Activated CD8-positive, alpha-beta memory T cell treated with anti-CD3 and anti-CD28 coated beads, Interleukin-2, amount 50 U/mL, for 4 hours (primary cell): ENCODE results near the gene SEMA4D.
A peak's percentile ranks its signal among the peaks of the same experiment; 100 is the strongest.

Experiments
- DNase-seq: peaks from one replicate; pipeline ENCODE4 v3.0.0-alpha.2; 2020

Gene SEMA4D, protein sequence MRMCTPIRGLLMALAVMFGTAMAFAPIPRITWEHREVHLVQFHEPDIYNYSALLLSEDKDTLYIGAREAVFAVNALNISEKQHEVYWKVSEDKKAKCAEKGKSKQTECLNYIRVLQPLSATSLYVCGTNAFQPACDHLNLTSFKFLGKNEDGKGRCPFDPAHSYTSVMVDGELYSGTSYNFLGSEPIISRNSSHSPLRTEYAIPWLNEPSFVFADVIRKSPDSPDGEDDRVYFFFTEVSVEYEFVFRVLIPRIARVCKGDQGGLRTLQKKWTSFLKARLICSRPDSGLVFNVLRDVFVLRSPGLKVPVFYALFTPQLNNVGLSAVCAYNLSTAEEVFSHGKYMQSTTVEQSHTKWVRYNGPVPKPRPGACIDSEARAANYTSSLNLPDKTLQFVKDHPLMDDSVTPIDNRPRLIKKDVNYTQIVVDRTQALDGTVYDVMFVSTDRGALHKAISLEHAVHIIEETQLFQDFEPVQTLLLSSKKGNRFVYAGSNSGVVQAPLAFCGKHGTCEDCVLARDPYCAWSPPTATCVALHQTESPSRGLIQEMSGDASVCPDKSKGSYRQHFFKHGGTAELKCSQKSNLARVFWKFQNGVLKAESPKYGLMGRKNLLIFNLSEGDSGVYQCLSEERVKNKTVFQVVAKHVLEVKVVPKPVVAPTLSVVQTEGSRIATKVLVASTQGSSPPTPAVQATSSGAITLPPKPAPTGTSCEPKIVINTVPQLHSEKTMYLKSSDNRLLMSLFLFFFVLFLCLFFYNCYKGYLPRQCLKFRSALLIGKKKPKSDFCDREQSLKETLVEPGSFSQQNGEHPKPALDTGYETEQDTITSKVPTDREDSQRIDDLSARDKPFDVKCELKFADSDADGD

DNA sequence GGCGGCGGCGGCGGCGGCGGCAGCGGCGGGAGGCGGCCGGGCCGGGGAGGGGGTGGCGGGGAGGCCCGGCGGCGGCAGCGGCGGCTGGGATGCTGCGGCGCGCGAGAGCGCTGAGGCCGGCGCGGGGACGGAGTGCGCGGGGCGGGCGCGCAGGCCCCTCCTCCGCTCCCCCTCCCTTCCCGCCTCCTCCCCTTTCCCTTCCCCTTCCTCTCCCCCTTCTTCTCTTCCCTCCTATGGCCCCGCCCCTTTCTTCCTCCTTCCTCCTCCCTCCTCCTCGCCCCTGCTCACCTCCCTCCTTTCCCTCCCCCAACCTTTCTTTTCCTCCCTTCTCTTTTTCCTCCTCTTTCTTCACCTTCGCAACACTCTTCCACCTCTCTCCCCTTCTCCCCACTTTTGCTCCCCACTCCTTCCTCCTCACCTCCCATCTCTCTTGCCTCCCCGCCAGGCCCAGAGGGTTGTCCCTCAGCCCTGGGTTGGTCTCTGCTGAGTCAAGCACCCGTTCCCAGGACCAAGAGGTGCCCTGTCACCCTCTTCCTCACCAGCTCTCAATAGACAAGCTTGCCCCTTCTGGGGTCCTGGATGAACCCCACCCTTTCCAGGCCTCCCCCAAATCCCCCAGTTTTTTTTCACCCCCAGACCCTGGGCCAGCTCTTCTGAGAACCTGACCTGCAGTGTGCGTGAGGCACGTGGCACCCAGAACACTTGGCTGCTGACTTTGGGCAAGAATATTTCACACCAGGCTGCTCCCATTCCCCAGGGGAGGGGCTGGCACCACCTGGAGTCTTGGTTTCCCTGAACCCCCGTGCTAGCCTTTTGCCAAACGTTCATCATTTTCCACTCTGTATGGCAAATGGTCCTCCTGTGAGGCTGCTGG, at the start of gene SEMA4D:
TSS of gene SEMA4D (minus strand) at position 136 of the 874 bp plus-strand sequence. CDS start 92,657 bp downstream, outside the sequence.
- peak; percentile 60 for DNase-seq

- no peak for DNase-seq
Measured at GRCh38 chr9:89547000-89547399, 49.1 kb upstream of the SEMA4D start.

DNA sequence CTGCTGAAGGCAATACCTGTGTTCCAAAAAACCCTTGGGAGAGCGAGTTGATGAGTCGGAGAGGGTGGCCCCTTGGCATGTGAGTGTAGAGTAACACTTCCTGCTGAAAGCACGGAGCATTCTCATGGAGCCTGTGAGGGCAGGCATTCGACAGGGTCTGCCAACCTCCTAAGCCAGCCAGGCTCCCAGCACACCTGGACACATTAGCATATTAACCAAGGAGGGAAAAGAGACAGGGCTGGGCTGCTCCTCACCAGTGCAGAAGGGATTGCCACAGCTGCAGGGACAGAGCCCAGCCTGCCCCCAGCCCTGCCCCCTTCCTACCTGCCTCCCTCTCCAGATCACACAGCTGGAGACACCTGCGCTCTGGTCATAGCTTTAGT, 46.4 kb upstream of the SEMA4D start:
- DNase-seq = no peak

GRCh38 chr9:89543621-89544278, 45.8 kb upstream of the SEMA4D start:
- DNase-seq = no peak

- no peak for DNase-seq
Measured at GRCh38 chr9:89543111-89543510, 45.2 kb upstream of the SEMA4D start.

- DNase-seq = no peak
Measured at GRCh38 chr9:89542401-89543021, 44.6 kb upstream of the SEMA4D start.

DNA sequence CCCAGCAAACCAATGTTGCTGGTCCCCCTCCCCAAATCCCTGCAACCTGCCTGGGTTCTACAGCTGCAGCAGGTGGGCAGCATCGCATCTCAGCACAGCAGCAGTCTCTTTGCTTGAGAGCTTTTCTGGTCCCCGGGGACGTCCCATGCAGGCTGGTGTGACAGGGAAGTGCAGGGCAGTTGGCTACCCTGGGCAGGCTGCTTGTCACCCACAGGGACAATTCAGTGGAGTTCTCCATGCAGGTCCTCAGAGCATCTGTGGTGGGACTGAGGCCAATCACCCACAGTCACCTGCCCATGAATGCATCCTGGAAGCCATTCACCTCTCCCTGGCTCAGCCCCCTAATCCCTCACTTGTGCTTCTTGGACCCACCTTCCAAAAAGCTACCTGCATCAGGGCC, 43.9 kb upstream of the SEMA4D start:
- no peak for DNase-seq

DNA sequence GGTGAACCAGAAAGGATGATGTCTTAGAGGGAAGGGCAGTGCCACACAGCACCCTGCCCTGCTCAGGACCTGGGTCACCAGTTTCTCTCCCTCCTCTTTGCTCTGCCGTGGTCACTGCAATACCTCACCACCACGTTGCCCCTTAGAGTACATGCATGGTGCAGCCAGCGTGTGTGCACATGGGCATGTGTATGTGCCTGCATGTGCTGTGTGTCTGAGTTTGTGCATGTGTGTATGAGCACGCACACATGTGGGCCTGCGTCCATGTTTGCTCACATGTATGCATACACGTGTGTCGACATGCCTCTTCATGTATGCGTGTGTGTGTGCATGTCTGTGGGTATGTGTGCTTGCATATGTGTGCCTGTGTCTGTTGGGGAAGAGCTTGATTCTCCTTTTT, 41.5 kb upstream of the SEMA4D start:
- no peak for DNase-seq

- no peak for DNase-seq
Measured at GRCh38 chr9:89538871-89539270, 41.0 kb upstream of the SEMA4D start.

GRCh38 chr9:89537166-89537565, 39.3 kb upstream of the SEMA4D start:
- DNase-seq = no peak

DNA sequence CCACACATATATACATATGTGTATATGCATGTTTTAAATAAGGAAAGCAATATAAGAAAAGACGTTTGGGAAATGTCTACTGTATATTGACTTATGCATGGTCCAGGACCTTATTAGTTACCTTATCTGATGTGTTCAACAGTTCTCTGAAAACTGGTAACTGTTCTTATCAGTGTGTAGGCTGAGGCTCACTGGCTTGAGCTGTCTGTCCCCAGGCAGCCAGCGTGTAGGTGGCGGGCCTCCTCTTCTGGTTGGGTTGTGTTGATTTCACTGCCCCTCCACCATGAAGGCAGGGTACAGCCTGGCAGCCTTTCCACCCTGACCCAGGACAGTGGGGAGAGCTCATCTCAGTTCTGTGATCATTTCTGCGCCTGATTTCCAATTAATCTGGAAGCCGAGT, 38.7 kb upstream of the SEMA4D start:
- DNase-seq = no peak

GRCh38 chr9:89536145-89536574, 38.2 kb upstream of the SEMA4D start:
- no peak for DNase-seq

DNA sequence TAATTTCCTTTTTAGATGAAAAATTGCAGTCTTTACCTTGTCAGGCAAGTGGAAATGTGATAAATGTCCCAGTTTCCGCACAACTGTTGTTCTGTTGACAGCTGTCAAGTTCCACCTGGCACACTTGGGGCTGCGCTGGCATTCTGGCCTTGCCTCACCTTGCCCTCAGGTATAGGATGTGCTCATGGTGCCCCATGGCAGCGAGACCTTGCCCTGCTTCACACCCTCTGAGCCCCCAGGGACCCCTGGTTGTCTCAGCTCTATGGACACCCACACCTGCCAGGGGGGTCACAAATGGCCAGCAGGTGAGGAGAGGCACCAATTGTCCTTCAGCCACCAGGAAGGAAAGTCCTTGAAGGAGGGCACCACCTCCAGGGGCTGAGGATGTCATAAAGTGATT, 37.5 kb upstream of the SEMA4D start:
- DNase-seq = no peak

- DNase-seq = no peak
Measured at GRCh38 chr9:89534515-89535287, 36.8 kb upstream of the SEMA4D start.

- DNase-seq = no peak
Measured at GRCh38 chr9:89533411-89534095, 35.6 kb upstream of the SEMA4D start.

GRCh38 chr9:89532944-89533343, 35.0 kb upstream of the SEMA4D start:
- DNase-seq = no peak

- DNase-seq = peak; percentile 53
Measured at GRCh38 chr9:89532478-89532877, 34.6 kb upstream of the SEMA4D start.

- DNase-seq = no peak
Measured at GRCh38 chr9:89531766-89532165, 33.9 kb upstream of the SEMA4D start.

GRCh38 chr9:89530726-89531125, 32.8 kb upstream of the SEMA4D start:
- no peak for DNase-seq

DNA sequence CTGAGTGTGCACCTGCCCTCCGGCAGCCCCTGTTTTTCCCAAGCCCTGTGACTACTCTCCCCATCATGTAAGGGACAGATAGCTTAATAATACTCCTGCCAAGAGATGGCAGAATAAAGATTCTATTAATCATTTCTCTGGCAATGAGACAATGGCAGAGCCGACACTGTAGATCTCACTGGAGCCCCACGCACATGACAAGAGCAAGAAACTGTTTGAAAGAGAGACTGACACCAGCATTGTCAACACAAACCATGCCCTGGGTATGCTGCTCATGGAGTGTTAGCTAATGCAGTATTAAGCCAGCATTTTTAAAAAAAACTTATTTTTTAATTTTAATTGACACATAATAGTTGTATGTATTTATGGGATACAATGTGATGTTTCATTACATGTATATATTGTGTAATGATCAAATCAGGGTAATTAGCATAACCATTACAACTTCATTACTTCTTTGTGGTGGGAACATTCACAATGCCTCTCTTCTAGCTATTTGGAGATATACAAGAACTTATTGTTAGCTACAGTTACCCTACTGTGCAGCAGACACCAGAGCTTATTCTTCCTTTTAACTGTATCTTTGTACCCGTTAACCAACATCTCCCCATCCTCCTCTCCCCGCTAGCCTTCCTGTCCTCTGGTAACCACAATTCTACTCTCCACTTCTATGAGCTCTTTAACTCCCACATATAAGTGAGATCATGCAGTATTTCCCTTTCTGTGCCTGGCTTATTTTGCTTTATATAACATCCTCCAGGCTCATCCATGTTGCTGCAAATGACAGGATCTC, 31.5 kb upstream of the SEMA4D start:
- no peak for DNase-seq
